ENCODE data around the gene CCDC149.
A peak's percentile ranks its signal among the peaks of the same experiment; 100 is the strongest.
"Not testable (repeated sequence)": the region's sequence is repeated elsewhere in the genome, so short reads cannot be mapped to it uniquely, and the experiment has no call there.

CCDC149 gene

GRCh38 chr4:24921491-24921890 lies 8.6 kb upstream of the CCDC149 start:
- H3K4me3 ChIP-seq (ENCODE audit: low read depth, low read length), result no peak overlapping the region
- DNase-seq (ENCODE audit: low read depth), result no peak

GRCh38 chr4:24920008-24920407 lies 7.2 kb upstream of the CCDC149 start:
- DNase-seq (ENCODE audit: low read depth), result no peak
- H3K4me3 ChIP-seq (ENCODE audit: low read depth, low read length), result no peak overlapping the region

DNA sequence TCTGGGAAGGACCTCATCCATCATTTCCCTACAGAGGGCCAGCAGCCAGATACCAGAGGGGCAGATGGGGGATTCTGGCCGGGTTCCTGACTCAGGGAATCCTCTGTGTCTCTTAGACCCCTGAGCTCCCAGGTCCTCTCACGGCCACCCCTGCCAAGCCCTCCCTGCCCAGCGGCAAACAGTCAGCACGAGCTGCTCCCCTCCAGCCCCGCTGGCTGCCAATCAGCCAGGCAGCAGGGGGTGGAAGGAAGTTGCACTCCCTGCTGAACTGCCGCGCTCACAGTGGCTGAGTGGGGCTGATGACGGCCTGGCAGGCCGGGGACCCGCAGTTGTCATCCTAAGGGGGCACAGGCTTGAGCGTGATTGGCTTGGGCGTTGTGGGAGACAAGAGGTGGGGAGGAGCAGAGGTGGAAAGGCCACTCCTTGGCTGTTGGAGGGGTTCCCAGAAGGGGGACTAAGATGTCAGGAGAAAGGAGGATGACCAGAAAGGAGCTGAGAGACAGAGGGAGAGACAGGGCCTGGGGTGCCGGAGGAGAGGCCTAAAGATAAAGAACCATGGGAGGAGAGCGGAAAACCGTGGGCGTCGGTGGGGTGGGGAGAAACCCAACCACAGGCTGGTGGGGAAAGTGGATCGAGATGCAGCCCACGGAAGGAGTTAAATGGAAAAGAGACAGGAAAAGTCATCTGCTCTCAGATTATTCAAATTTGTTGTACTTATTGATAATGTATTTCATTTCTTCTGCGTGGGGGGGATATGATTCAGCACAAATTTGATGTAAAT lies 4.4 kb upstream of the CCDC149 start:
- H3K4me3 ChIP-seq (ENCODE audit: low read depth, low read length), result no peak overlapping the region
- DNase-seq (ENCODE audit: low read depth), result no peak

- H3K4me3 ChIP-seq (ENCODE audit: low read depth, low read length), result no peak overlapping the region
- no peak for DNase-seq (ENCODE audit: low read depth)
Observed at GRCh38 chr4:24915121-24915922, 2.5 kb upstream of the CCDC149 start.

- DNase-seq (ENCODE audit: low read depth), result no peak
- H3K4me3 ChIP-seq (ENCODE audit: low read depth, low read length), result no peak overlapping the region
Observed at GRCh38 chr4:24914460-24914859, 1.6 kb upstream of the CCDC149 start.

GRCh38 chr4:24913119-24913485 lies 260 bp upstream of the CCDC149 start:
- DNase-seq (ENCODE audit: low read depth), result no peak
- peak overlapping the region; percentile 61 for H3K4me3 ChIP-seq (ENCODE audit: low read depth, low read length)

- DNase-seq (ENCODE audit: low read depth), result no peak
- no peak overlapping the region for H3K4me3 ChIP-seq (ENCODE audit: low read depth, low read length)
Observed at GRCh38 chr4:24910499-24910898, 2.3 kb downstream of the CCDC149 start.

DNA sequence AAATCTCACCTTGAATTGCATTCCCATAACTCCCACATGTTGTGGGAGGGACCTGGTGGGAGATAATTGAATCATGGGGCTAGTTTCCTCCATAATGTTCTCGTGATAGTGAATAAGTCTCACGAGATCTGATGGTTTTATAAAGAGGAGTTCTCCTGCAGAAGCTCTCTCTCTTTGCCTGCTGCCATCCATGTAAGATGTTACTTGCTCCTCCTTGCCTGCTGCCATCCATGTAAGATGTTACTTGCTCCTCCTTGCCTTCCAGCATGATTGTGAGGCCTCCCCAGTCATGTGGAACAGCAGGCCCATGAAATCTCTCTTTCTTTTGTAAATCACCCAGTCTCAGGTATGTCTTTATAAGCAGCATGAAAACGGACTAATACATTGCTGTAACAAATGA lies 3.2 kb downstream of the CCDC149 start:
- not testable (repeated sequence) for H3K4me3 ChIP-seq (ENCODE audit: low read depth, low read length); DNase-seq (ENCODE audit: low read depth)

- H3K4me3 ChIP-seq (ENCODE audit: low read depth, low read length), result no peak overlapping the region
- DNase-seq (ENCODE audit: low read depth), result no peak
Observed at GRCh38 chr4:24897639-24898038, 15.2 kb downstream of the CCDC149 start.

GRCh38 chr4:24896977-24897376 lies 15.9 kb downstream of the CCDC149 start:
- no peak for DNase-seq (ENCODE audit: low read depth)
- no peak overlapping the region for H3K4me3 ChIP-seq (ENCODE audit: low read depth, low read length)

DNA sequence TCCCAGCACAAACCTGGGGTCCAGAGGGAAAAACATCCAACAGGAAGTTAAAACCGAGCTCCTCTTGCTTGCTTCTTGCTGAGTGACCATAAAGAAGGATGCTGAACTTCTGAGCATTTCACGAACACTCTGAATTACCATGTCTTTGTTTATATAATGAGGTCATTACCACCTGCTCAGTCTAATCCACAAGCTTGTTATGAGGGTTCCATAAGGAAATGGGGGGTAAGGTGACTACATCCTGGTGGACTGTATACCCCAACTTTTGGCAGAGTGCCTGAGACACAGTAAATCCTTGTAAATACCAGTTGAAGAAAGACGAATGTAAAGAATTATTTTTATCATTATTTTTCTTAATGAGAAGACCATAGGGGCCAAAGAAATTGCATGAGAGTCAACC lies 16.8 kb downstream of the CCDC149 start:
- no peak overlapping the region for H3K4me3 ChIP-seq (ENCODE audit: low read depth, low read length)
- no peak for DNase-seq (ENCODE audit: low read depth)

- H3K4me3 ChIP-seq (ENCODE audit: low read depth, low read length), result no peak overlapping the region
- DNase-seq (ENCODE audit: low read depth), result no peak
Observed at GRCh38 chr4:24895461-24895860, 17.4 kb downstream of the CCDC149 start.

DNA sequence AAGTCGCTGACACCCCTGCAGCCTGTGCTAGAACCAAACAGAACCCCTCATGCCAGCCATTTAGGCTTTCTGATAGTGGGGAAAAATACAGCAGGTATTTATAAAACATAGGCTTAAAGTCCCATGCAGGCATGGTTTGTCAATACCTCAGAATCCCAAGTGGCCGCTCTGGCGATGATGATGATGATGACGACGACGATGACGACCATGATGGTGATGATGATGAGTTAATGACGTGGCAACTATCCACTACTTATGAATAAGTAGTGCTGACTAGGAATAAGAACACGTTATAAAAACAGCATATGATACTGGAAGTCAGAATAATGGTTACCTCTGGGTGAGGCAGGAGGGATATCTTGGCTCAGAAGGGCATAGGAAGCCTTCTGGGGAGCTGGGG lies 18.0 kb downstream of the CCDC149 start:
- H3K4me3 ChIP-seq (ENCODE audit: low read depth, low read length), result no peak overlapping the region
- DNase-seq (ENCODE audit: low read depth), result no peak

DNA sequence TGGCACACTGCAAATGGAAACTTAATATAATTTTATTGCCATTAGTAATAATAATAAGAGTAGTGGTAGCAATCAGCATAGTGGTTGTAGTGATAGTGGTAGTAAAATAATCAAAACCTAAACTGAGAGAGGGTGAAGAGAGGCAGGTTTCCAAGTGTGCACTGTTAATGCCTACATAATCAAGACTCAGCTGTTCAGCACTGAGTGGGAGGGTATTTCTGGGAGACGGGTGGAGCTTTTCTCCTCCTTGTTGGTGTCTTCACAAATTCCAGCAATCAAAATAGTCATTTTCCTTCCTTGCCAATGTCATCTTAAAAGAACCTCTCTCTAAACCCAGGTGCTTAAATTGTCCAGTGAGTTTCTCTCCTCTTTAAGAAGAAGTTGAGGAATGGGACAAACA lies 18.6 kb downstream of the CCDC149 start:
- no peak for DNase-seq (ENCODE audit: low read depth)
- no peak overlapping the region for H3K4me3 ChIP-seq (ENCODE audit: low read depth, low read length)

DNA sequence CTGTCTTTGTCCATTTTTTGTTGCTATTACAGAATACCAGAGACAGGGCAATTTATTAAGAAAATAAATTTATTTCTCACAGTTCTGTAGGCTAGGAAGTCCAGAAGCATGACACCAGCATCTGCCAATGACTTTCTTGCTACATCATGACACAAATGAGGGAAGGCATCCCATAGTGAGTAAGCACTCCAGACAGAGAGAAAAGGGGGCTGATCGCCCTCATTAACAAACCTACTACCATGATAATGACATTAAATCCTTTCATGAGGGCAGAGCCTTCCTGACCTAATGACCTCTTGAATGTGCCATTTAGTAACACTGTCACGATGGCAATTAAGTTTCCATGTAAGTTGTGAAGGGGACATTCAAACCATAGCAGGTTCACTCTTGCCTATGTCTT lies 20.1 kb downstream of the CCDC149 start:
- no peak for DNase-seq (ENCODE audit: low read depth)
- no peak overlapping the region for H3K4me3 ChIP-seq (ENCODE audit: low read depth, low read length)

GRCh38 chr4:24892278-24892677 lies 20.6 kb downstream of the CCDC149 start:
- no peak overlapping the region for H3K4me3 ChIP-seq (ENCODE audit: low read depth, low read length)
- no peak for DNase-seq (ENCODE audit: low read depth)

GRCh38 chr4:24890561-24891126 lies 22.2 kb downstream of the CCDC149 start:
- H3K4me3 ChIP-seq (ENCODE audit: low read depth, low read length), result no peak overlapping the region
- DNase-seq (ENCODE audit: low read depth), result no peak

- no peak for DNase-seq (ENCODE audit: low read depth)
- H3K4me3 ChIP-seq (ENCODE audit: low read depth, low read length), result no peak overlapping the region
Observed at GRCh38 chr4:24889991-24890390, 22.9 kb downstream of the CCDC149 start.

DNA sequence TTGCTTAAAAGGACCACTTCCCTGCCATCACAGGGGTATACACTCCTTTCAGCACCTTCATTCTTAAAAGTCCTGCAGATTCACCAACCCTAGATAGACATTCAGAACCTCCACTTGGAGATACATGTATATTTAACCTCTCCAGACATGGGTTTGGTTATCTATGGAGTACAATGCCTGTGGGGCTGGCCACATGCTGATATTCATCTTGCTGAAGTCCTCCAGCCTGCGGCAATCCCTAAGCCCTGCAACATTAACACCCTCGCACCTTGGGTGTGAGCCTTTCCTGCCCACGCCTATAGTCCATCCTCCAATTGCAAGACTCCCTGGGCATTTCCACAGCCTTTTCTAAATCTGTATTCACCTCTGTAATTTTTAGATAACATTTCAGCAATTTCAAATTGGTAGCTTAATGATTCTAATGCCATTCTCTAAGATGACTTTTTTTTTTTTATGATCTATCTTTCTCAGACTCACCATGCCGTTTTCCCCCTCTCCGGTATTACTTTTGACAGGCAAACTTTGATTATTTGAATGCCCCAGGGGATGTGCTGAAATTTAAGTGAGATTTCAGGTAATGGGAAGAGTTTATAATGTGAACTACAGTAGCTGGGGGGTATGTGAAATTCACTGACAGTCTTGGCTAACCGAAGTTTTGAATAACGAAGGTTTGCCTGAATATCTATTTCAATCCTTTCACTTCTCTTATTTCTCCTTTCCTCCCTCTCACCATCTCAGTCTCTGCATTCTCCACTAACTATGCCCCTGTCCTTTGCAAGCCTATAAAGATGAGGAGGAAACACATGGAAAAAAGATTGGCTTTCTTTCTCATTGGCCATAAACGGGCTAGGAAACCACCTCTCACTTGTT lies 24.1 kb downstream of the CCDC149 start:
- H3K4me3 ChIP-seq (ENCODE audit: low read depth, low read length), result no peak overlapping the region

More for the DNA sequence above, 24.1 kb downstream of the CCDC149 start:
- DNase-seq (ENCODE audit: low read depth), result no peak
